Ishikawa (cell line): ENCODE measurements around the gene INTS2.

ENCODE experiments used
- CREB1 ChIP-seq: IDR thresholded peaks from 2 replicates; pipeline ENCODE4 v1.6.1; 2012; ENCODE audit warnings: low read depth
- RAD21 ChIP-seq: IDR thresholded peaks from 2 replicates; pipeline ENCODE4 v1.6.1; 2012; ENCODE audit warnings: low read depth
- YY1 ChIP-seq: IDR thresholded peaks from 2 replicates; pipeline ENCODE4 v1.6.1; 2012; ENCODE audit warnings: low read depth

DNA sequence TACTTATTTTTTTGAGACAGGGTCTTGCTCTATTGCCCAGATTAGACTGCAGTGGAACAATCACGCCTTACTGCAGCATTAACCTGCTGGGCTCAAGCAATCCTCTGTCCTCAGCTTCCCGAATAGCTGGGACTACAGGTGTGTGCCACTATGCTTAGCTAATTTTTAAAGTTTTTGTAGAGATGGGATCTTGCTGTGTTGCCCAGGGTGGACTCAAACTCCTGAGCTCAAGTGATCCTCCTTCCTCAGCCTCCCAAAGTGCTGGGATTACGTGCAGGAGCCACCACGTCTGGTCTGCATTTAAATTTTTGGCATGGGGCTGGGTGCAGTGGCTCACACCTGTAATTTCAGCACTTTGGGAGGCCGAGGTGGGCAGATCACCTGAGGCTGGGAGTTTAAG is 41.0 kb upstream of the INTS2 start:
- TF ChIP-seq RAD21 (no peak), CREB1 (no peak), YY1 (no peak)
